Measurements from ENCODE around the gene PLXDC2. TPM values are rescaled to one million over a fixed set of nuclear protein-coding genes. Genes with fewer than 3 reads are reported as not detected.

PLXDC2 gene
- polyA plus RNA-seq, 10 donors: 33.0 to 46.3 (median 38.7) TPM

DNA sequence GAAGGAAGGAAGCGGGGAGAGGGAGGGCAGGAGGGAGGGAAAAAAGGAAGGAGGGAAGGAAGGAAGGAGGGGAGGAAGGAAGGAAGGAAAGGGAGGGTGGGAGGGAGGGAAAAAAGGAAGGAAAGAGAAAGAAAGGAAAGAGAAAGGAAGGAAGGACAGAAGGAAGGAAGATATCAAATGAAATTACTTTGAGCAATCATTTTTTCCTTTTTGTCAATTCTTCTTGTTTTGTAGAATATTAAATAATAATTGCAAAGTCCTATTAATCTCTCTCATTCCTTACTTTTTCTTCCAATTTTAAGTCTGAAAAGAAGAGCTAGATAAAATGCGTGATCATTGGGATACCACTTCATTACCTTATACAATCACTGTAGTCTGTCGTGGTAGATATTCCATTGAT lies 117.5 kb downstream of the PLXDC2 start:
- DNase-seq: no peak

DNA sequence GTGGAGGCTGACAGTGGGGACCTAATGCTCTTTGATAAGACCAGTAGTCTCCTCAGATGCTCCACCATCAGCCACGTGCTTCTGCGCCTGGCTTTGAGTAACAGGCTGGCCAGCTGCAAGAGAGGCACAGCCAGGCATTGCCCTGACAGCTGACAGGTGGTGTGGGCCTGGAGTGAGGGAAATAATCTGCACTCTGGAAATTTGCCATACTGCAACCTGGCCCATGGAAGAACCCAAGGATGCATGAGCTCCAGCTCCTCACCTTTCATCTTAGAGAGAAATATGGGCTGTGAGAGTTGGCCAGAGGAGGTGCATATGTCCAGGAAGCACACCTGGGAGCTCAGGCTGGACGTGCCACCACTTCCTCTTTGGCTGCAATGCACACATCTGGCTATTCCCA lies 118.9 kb downstream of the PLXDC2 start:
- DNase-seq: peak; percentile 48 to 71 (median 60)

DNA sequence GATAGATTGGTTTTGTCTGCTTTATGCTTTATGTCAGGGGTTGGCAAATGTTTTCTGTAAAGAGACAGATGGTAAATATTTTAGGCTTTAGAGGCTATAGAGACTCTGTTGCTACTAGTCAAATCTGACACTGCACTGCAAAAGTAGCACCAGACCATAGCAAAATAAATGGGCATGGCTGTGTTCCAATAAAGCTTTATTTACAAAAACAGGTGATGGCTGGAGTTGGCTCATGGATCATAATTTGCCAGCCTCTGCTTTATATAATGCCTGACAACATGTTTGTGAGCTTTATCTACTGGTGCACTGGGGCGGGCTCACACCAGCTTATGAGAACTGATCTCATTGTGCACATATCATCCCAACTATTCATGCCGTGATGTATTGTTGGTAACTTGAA lies 120.1 kb downstream of the PLXDC2 start:
- DNase-seq: no peak

DNA sequence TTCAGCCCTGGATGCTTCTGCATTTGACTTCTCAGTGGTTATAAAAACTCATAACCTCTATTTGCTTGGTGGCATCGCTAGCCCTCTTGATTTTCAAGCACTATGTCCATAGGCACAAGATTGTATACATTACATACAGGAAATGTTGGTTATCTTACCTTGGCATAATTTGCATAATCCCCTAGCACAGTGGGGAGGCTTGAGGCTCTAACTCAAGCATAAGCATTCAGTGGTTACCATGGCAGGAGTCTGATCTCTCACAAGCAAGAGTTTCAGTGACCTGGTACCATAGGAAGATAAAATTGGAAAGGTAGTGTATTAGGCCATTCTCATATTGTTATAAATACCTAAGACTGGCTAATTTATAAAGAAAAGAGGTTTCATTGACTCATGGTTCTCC lies 121.8 kb downstream of the PLXDC2 start:
- no peak for DNase-seq

DNA sequence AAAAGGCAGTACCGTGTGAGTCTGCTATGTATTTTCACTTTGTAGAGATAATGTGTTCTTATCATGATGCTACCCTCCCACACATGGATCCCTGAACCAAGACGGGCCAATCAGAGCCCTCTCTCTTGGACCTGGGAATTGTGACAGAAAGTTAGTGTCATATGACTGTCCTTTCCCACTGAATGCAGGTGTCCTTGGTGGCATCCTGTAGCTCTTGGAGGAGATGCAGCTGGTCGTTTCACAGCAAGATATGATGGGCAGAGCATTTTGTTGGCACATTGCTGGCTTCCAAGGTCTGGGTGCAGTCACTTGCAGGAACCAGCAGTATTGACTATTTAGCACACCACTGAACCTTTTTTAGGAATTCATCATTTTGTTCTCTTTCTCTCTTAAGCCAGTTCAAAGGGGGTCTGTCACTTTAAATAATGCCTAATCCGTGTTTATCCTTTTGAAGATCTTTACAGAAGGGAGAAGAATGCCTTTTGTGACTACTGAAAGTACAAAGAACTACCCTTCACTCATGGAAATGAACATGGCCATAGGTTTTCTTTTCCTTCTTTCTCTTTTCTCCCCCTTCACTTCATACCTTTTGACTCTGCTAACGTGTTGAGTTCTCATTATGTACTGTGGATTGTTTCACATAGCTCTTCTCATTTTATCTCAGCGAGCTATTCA lies 125.1 kb downstream of the PLXDC2 start:
- no peak for DNase-seq

- peak; percentile 51 to 93 (median 82) for DNase-seq
Measured at GRCh38 chr10:19944911-19945663, 128.9 kb downstream of the PLXDC2 start.

DNA sequence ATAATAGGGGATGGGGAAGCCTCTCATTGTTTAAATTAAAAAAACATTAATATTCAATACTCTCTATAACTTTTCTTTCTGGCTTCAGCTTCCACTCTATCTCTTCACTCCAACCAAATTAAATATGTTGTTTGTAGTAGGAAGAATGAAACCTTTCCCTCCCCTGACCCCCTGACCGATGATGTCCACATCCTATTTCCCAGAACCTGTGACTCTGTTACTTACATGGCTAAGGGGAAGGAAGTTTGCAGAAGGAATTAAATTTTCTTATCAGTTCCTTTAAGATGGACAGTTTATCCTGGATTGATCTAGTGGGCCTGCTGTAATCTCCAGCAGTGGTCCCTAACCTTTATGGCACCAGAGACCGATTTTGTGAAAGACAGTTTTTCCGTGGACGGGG lies 130.0 kb downstream of the PLXDC2 start:
- DNase-seq: peak in 1 of 3 donors; percentile 55

DNA sequence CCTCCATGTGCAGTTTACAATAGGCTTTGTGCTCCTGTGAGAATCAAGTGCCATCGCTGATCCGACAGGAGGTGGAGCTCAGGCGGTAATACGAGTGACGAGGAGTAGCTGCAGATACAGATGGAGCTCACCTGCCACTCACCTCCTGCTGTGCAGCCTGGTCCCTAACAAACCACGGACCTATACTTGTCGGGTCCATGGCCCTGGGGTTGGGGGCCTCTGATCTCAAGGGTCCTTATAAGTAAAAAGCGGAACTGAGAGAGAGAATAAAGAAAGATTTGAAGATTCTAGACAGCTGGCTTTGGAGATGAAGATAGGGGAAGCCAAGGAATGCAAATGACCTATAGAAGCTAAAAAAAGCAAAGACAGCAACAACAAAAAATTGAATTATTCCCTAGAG lies 130.6 kb downstream of the PLXDC2 start:
- no peak for DNase-seq

GRCh38 chr10:19947215-19947614 lies 131.0 kb downstream of the PLXDC2 start:
- peak in 2 of 3 donors; percentile 50 to 87 for DNase-seq

DNA sequence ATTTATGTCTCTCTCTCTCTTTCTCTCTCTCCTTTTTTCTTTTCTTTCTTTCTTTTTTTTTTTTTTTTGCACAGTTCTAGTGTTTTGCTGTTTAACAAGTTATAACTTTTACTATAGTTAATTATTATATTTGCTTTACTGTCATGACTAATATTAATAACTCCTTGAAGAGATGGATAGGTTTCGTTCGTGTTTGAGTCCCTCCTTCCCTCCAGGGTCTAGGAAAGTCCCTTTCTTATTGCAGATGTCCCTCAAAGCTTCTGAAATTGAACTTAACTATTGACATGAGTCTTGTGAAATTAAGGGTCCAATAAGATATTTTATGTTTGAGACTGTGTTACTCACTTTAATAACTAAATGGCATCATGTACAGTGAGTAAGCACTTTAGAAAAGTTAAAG lies 131.4 kb downstream of the PLXDC2 start:
- DNase-seq: peak in 1 of 3 donors; percentile 59

GRCh38 chr10:19952224-19953010 lies 136.2 kb downstream of the PLXDC2 start:
- DNase-seq: peak in 1 of 3 donors; percentile 75

DNA sequence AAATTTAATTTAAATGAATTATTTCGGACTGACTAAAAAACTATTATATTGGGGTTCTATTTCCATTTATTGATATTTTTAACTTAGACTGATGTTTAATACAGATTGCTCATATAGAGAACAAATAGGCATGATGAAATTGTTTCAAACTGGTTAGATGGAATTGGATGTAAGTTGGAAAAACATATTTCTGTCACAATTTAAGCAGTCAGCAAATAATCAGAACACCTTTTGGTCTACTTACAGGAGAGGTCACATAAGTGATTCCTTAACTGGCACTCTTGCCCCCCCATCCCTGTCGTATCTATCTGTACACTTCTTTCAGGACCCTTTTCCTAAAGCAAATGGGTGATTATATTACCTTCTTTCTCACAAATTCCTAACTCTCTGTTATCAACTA lies 138.4 kb downstream of the PLXDC2 start:
- DNase-seq: no peak

DNA sequence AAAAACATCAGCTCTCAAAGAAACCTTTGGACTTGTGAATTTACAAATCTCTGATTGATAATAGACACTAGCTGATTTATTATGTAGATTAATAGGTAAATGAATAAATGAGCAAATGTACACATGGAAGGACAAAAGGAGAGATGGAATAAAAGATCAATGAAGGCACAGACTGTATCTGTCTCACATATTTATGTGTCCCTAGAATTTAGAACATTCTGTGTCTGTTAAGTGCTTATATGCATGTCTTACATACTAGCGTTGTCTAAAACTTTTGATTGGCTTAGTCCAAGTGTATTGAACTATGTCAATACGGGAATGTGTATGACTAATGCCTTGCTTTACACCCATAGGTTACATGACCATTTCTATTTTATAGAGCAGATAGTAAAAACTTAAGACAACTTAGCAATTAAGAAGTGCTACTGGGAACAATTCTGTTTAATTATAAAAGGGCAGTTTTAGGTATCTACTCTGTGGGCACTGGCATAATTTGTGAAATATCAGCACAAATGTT lies 140.3 kb downstream of the PLXDC2 start:
- no peak for DNase-seq

DNA sequence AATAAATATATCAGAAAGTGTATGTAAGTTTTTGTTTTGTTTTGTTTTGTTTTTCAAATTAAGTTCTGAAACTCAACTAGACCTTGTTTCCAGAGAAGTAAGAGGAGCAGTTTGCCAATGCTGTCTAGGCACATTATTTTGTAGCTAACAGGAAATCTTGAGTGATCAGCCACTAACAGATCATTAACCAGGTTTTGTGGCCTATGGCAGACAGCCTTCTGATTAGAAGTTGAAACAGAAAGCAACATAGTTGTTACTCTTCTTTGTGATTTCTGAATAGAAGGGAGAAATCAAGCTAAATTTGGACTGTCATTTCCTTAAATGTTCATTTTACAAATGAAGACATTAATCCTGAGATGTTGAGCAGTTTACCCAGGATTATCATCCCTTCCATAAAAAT lies 142.6 kb downstream of the PLXDC2 start:
- no peak for DNase-seq

- DNase-seq: no peak
Measured at GRCh38 chr10:19961076-19962053, 145.1 kb downstream of the PLXDC2 start.

- no peak for DNase-seq
Measured at GRCh38 chr10:19964625-19965024, 148.4 kb downstream of the PLXDC2 start.

- DNase-seq: peak in 1 of 3 donors; percentile 67
Measured at GRCh38 chr10:19966751-19967150, 150.5 kb downstream of the PLXDC2 start.

GRCh38 chr10:19967981-19968380 lies 151.7 kb downstream of the PLXDC2 start:
- no peak for DNase-seq

GRCh38 chr10:19968745-19969144 lies 152.5 kb downstream of the PLXDC2 start:
- DNase-seq: no peak

DNA sequence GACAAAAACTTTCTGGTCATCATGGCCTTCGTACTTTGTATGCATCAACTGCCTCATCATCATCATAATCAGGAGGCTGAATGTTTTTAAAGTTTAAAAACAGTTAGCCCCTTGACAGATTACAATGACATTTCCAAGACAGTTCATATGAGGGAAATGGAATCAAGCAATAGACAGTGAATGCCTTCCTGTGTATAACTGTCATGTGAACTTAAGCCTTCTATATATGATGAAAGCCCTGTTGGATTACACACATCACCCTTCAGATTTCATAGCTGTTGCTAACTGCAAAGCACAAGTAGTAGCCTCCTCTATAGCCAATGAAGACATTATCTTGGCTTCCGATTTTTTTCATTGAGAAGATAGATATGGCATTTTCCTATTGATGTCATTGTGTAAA lies 154.0 kb downstream of the PLXDC2 start:
- no peak for DNase-seq

GRCh38 chr10:19970717-19971116 lies 154.5 kb downstream of the PLXDC2 start:
- DNase-seq: peak in 2 of 3 donors; percentile 62 to 84
